Measurements from ENCODE around the gene ETAA1. TPM values are rescaled to one million over a fixed set of nuclear protein-coding genes. Genes with fewer than 3 reads are reported as not detected.

ETAA1 gene
- 7.3 to 9.8 TPM (median 9.2 TPM) in 5 replicates for total RNA-seq (2022; extraction: Qiagen RNA extraction)

DNA sequence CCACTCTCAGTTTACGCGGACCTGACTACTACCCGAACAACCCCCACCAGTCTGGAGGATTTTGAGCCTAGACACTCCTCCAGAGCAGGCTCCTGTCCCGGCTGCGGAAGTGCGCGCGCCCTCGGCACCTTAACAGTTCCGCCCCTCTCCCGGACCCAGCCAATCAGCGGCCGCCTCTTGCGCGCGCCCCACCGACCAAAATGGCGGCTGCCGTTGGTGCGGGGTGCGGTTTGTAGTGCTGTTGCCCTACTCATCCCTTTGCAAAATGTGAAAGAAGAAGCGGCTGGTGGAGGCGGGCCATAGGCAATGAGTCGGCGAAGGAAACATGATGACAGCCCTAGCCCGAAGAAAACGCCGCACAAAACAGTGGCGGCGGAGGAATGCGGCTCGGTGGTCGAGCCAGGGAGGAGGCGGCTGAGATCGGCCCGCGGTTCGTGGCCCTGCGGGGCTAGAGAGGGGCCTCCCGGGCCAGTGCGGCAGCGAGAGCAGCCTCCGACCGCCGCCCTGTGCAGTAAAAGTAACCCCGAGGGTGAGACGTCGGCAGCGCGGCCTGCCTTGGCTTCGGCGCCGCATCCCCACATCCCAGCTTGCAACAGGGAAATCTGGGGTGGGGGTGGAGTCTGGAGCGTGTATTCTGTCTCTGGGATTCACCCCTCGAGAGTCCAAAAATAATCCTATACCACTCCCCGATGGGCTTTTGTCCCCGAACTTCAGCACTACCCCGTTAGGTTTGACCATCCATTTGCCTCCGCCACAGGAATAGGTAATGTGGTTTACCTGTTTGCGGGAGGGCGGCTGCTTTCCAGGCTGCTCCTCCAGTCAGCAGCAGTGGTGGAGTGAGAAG is at the start of gene ETAA1:
Gene ETAA1 (plus strand): TSS at position 191 of the 844 bp plus-strand sequence. CDS start 116 bp downstream, at position 307.

